ENCODE data around the gene TUBB4A. TPM values are rescaled to one million over a fixed set of nuclear protein-coding genes. Genes with fewer than 3 reads are reported as not detected.

TUBB4A gene
- total and polyA plus RNA-seq, 9 of the 15 experiments (the other 6 are each of a cell fraction or from before 2014, with no cell fraction given) = 0.14 to 7.0 (median 0.75) TPM

DNA sequence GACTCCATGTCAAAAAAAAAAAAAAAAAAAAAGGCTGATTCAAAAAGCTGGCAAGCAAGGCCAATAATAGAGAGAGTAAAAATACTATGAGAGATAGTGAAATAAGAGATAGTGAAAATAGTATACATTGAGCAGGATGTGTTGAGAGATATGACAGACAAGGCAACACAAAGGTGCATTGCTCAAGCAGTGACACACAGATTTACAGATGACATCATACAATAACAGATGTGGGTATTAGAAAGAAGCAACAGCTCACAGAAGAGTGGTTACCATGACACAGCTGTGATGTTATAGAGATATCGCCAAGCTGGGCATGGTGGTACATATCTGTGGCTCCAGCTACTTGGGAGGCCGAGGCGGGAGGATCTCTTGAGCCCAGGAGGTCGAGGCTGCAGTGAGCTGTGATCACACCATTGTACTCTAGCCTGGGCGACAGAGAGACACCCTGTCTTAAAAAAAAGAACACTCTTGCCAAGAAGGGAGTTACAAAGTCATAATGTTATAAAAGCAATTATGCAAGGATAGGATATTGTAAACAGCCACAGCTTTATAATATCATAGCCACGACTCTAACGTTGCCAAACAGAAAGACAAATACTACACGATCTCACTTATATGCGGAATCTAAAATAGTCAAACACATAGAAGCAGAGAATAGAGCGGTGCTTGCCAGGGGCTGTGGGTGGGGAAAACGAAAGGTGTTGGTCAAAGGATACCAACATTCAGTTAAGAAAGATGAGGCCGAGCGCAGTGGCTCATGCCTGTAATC is 39.0 kb upstream of the TUBB4A start:
- in situ Hi-C loops (cut with MboI) = no loop called here
- TF ChIP-seq PHF8 (IDR thresholded peaks at IDR 0.05; ENCODE audit: borderline replicate concordance, low read length) = no peak
- TF ChIP-seq L3MBTL2 (IDR thresholded peaks at IDR 0.05) = no peak
- TF ChIP-seq FOXP1 (CRISPR knock-in tag; IDR thresholded peaks at IDR 0.05) = no peak
- TF ChIP-seq CC2D1A (IDR thresholded peaks at IDR 0.05) = no peak
- no peak for TF ChIP-seq MCM7 (IDR thresholded peaks at IDR 0.05)
- no peak for TF ChIP-seq ZNF436 (CRISPR knock-in tag; IDR thresholded peaks at IDR 0.05)
- TF ChIP-seq CEBPB (tag; IDR thresholded peaks at IDR 0.05) = peak; percentile 63
- TF ChIP-seq, protein P1, sequence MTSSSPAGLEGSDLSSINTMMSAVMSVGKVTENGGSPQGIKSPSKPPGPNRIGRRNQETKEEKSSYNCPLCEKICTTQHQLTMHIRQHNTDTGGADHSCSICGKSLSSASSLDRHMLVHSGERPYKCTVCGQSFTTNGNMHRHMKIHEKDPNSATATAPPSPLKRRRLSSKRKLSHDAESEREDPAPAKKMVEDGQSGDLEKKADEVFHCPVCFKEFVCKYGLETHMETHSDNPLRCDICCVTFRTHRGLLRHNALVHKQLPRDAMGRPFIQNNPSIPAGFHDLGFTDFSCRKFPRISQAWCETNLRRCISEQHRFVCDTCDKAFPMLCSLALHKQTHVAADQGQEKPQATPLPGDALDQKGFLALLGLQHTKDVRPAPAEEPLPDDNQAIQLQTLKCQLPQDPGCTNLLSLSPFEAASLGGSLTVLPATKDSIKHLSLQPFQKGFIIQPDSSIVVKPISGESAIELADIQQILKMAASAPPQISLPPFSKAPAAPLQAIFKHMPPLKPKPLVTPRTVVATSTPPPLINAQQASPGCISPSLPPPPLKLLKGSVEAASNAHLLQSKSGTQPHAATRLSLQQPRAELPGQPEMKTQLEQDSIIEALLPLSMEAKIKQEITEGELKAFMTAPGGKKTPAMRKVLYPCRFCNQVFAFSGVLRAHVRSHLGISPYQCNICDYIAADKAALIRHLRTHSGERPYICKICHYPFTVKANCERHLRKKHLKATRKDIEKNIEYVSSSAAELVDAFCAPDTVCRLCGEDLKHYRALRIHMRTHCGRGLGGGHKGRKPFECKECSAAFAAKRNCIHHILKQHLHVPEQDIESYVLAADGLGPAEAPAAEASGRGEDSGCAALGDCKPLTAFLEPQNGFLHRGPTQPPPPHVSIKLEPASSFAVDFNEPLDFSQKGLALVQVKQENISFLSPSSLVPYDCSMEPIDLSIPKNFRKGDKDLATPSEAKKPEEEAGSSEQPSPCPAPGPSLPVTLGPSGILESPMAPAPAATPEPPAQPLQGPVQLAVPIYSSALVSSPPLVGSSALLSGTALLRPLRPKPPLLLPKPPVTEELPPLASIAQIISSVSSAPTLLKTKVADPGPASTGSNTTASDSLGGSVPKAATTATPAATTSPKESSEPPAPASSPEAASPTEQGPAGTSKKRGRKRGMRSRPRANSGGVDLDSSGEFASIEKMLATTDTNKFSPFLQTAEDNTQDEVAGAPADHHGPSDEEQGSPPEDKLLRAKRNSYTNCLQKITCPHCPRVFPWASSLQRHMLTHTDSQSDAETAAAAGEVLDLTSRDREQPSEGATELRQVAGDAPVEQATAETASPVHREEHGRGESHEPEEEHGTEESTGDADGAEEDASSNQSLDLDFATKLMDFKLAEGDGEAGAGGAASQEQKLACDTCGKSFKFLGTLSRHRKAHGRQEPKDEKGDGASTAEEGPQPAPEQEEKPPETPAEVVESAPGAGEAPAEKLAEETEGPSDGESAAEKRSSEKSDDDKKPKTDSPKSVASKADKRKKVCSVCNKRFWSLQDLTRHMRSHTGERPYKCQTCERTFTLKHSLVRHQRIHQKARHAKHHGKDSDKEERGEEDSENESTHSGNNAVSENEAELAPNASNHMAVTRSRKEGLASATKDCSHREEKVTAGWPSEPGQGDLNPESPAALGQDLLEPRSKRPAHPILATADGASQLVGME (CRISPR knock-in tag; IDR thresholded peaks at IDR 0.05) = no peak
- peak; percentile 75; the same call in 1 of the 2 replicates for TF ChIP-seq ATF7 (IDR thresholded peaks at IDR 0.05)
- no peak for TF ChIP-seq HDAC6 (IDR thresholded peaks at IDR 0.05; ENCODE audit: low read depth, low read length)
- no peak for TF ChIP-seq ZNF232 (CRISPR knock-in tag; IDR thresholded peaks at IDR 0.05)
- TF ChIP-seq, protein P2, sequence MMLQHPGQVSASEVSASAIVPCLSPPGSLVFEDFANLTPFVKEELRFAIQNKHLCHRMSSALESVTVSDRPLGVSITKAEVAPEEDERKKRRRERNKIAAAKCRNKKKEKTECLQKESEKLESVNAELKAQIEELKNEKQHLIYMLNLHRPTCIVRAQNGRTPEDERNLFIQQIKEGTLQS (IDR thresholded peaks at IDR 0.05) = peak; percentile 81
- TF ChIP-seq, protein P2 (CRISPR knock-in tag; conservative IDR thresholded peaks at IDR 0.05) = no peak
- TF ChIP-seq KDM5B (IDR thresholded peaks at IDR 0.05; ENCODE audit: insufficient replicate concordance, low read depth, low read length) = no peak
- TF ChIP-seq EZH2 (IDR thresholded peaks at IDR 0.05; ENCODE audit: borderline replicate concordance, low read depth, low read length) = no peak
- peak; percentile 24 for TF ChIP-seq CBFA2T2 (conservative IDR thresholded peaks at IDR 0.05)
- no peak for TF ChIP-seq CCAR2 (IDR thresholded peaks at IDR 0.05; ENCODE audit: low read depth, low read length)

More for the DNA sequence above, 39.0 kb upstream of the TUBB4A start:
- no peak for ATAC-seq
- intact Hi-C loops (cut with micrococcal nuclease) = no loop called here
- peaks cover 4% of the 10 kb centered on the region for H3K9me3 ChIP-seq (replicated peaks; ENCODE audit: control insufficient read depth, insufficient read depth, low read depth, low read length)
- H3K4me2 ChIP-seq (ENCODE audit: insufficient read depth, low read length) = no peak overlapping the region
- no peak overlapping the region for H2AFZ ChIP-seq (ENCODE audit: low read depth, low read length)
- DNase-seq (ENCODE audit: extremely low read depth in 1 of 4, low spot score in 3 of 4) = no peak
- H4K20me1 ChIP-seq (replicated peaks; ENCODE audit: control insufficient read depth, insufficient read depth, low read length) = no peaks in the 10 kb centered on the region
- H3K9ac ChIP-seq (ENCODE audit: insufficient read depth in 1 of 2, low read depth in 2 of 2, low read length in 2 of 2) = no peak overlapping the region
- CTCF ChIA-PET (ENCODE audit: low intra/inter-chr PET ratio) = no interaction called here
- FAIRE-seq = no peak
- POLR2A ChIA-PET = interaction anchor here (0.5 to 2.9 kb wide), 7 partner anchors 10 to 169 kb away, joined by 3 to 17 read pairs (median 3); partner anchors contain the start of genes ALKBH7 and TNFSF9
- no peaks in the 10 kb centered on the region for H3K9me1 ChIP-seq (ENCODE audit: control insufficient read depth, insufficient read depth, low read length)
- no peaks in the 10 kb centered on the region for H3K79me2 ChIP-seq (ENCODE audit: control insufficient read depth, insufficient read depth, low read length)
- H3K27me3 ChIP-seq (ENCODE audit: control insufficient read depth in 2 of 2, insufficient read depth in 2 of 2, low read length in 2 of 2) = no peaks in the 10 kb centered on the region
- H3K4me3 ChIP-seq = no peak overlapping the region
- BruUV-seq (replicated peaks) = no TSS peak
- no peak overlapping the region for H3K27ac ChIP-seq (ENCODE audit: extremely low read depth, low read depth, low read length)
- peaks cover 4% of the 10 kb centered on the region; the same call in 1 of the 3 replicates for H3K36me3 ChIP-seq (ENCODE audit: control insufficient read depth, insufficient read depth, low read length)
- 45% methylated on average over 13 of the region's 13 CpGs for WGBS (ENCODE audit: insufficient coverage, low coverage, missing lambda C conversion rate)
- peaks cover 0 to 2% of the 10 kb centered on the region in 2 experiments; a peak in 1 of 5 replicates for H3K4me1 ChIP-seq (replicated peaks in 1 of 2; ENCODE audit: control insufficient read depth in 2 of 2, insufficient read depth in 2 of 2, low read length in 2 of 2)
